GM12878 (cell line): ENCODE measurements around the gene EPB41L4B. TPM values are rescaled to one million over a fixed set of nuclear protein-coding genes. Genes with fewer than 3 reads are reported as not detected.

ENCODE experiments used
- ATAC-seq: fragments of 200-7000 bp; cut with Tn5 transposase; 3 replicates; pipeline ENCODE4 v1.9.1; 2020; ENCODE audit warnings: mild to moderate bottlenecking, moderate library complexity
- BruUV-seq: library from RNA; stranded (reverse); fragments of 400-500 nt; replicated peaks from 2 replicates; lab custom pipeline; 2021; lab: Mats Ljungman, UMichigan
- CTCF ChIA-PET: fragments of 300-600 bp; sonication (Branson Sonifier 250); formaldehyde crosslinking; extraction: SDS; loops from one replicate; lab custom pipeline; 2021; ENCODE audit warnings: inconsistent platforms; lab: Yijun Ruan, JAX
- POLR2A ChIA-PET: fragments of 350-600 bp; formaldehyde crosslinking; extraction: SDS; loops from one replicate; lab custom pipeline; 2021; ENCODE audit warnings: inconsistent platforms; lab: Charles Lee
- RAD21 ChIA-PET: fragments of 300-600 bp; sonication (Branson Sonifier 250); formaldehyde crosslinking; loops from one replicate; lab custom pipeline; 2023; ENCODE audit warnings: antibody characterized with exemption; ENCODE audit not compliant: unreplicated experiment; lab: Charles Lee
- SMC1A ChIA-PET: fragments of 300-600 bp; sonication (Branson Sonifier 250); formaldehyde crosslinking; loops from one replicate; lab custom pipeline; 2023; ENCODE audit not compliant: unreplicated experiment, uncharacterized antibody; lab: Charles Lee
- DNase-seq: peaks from one replicate; pipeline ENCODE4 v3.0.0-alpha.2; 2011; ENCODE audit warnings: low read depth, low spot score
- FAIRE-seq: peaks from 3 replicates; lab custom pipeline; 2011; peaks lifted over from hg19 to GRCh38; lab: Jason Lieb, UNC
- H2AFZ ChIP-seq: 2 replicates; pipeline ENCODE4 v1.6.0; 2011; ENCODE audit warnings: low read depth, low read length, control low read depth; ENCODE audit not compliant: control insufficient read depth
- H3K27ac ChIP-seq: 2 replicates; pipeline ENCODE4 v1.5.1; 2011; ENCODE audit warnings: control low read depth; ENCODE audit not compliant: control insufficient read depth, insufficient read depth
- H3K27me3 ChIP-seq, 2 experiments: replicated peaks in 1 of 2; 2 replicates each; pipeline versions ENCODE4 v1.6.0 to v1.6.1; 2011; ENCODE audit warnings: low read length in 1 of 2; ENCODE audit not compliant: control insufficient read depth in 2 of 2, insufficient read depth in 2 of 2
- H3K36me3 ChIP-seq, 2 experiments: 2 replicates each; pipeline ENCODE4 v1.5.1; 2011; ENCODE audit warnings: low read length in 1 of 2; ENCODE audit not compliant: control insufficient read depth in 2 of 2, insufficient read depth in 2 of 2
- H3K4me1 ChIP-seq: 2 replicates; pipeline ENCODE4 v1.6.1; 2011; ENCODE audit warnings: mild to moderate bottlenecking, low read length, moderate library complexity, mixed read lengths; ENCODE audit not compliant: control insufficient read depth, insufficient read depth
- H3K4me2 ChIP-seq: 2 replicates; pipeline ENCODE4 v1.6.0; 2011; ENCODE audit warnings: control low read depth; ENCODE audit not compliant: control insufficient read depth, insufficient read depth
- H3K4me3 ChIP-seq: fragments of 200-600 bp; sonication (generic); 2 replicates; pipeline ENCODE4 v1.5.1; 2016
- H3K79me2 ChIP-seq: 2 replicates; pipeline ENCODE4 v1.6.0; 2011; ENCODE audit warnings: low read length; ENCODE audit not compliant: control insufficient read depth, insufficient read depth
- H3K9ac ChIP-seq: 2 replicates; pipeline ENCODE4 v1.8.0; 2011; ENCODE audit warnings: low read length, control low read depth, mixed read lengths; ENCODE audit not compliant: control insufficient read depth, insufficient read depth
- H3K9me3 ChIP-seq: replicated peaks from 3 replicates; pipeline ENCODE4 v1.5.1; 2011; ENCODE audit warnings: mild to moderate bottlenecking, low read length; ENCODE audit not compliant: control insufficient read depth, insufficient read depth
- H4K20me1 ChIP-seq: 2 replicates; pipeline ENCODE4 v1.6.0; 2011; ENCODE audit not compliant: control insufficient read depth, insufficient read depth
- ASH2L ChIP-seq: fragments of 300-600, 200-600 bp; sonication (generic); IDR thresholded peaks from 2 replicates; pipeline ENCODE4 v1.6.1; 2017; ENCODE audit warnings: low read depth, mild to moderate bottlenecking, borderline replicate concordance
- BACH1 ChIP-seq: fragments of 450-650 bp; IDR thresholded peaks from 2 replicates; pipeline ENCODE4 v1.6.1; 2017; ENCODE audit warnings: mild to moderate bottlenecking, borderline replicate concordance
- CBX5 ChIP-seq: sonication (generic); IDR thresholded peaks from 2 replicates; pipeline ENCODE4 v1.6.1; 2016; ENCODE audit warnings: low read depth, moderate library complexity, mild to moderate bottlenecking, inconsistent platforms
- CHD4 ChIP-seq: fragments of 200-600 bp; sonication (generic); IDR thresholded peaks from 2 replicates; pipeline ENCODE4 v1.6.1; 2016; ENCODE audit warnings: mild to moderate bottlenecking
- CREM ChIP-seq: IDR thresholded peaks from 2 replicates; pipeline ENCODE4 v1.6.1; 2014; ENCODE audit warnings: antibody characterized with exemption, low read depth
- EED ChIP-seq: sonication (generic); IDR thresholded peaks from 2 replicates; pipeline ENCODE4 v1.6.1; 2016; ENCODE audit warnings: antibody characterized with exemption, low read depth
- EP300 ChIP-seq, 2 experiments: fragments of 150-350 bp in 1 of 2; IDR thresholded peaks; 2 replicates each; pipeline ENCODE4 v1.6.1; 2011 to 2012; ENCODE audit warnings: low read depth in 2 of 2, low read length in 2 of 2, borderline replicate concordance in 1 of 2, improper control_type of control experiment in 1 of 2, inconsistent platforms in 1 of 2; ENCODE audit not compliant: control insufficient read depth in 1 of 2
- HDAC6 ChIP-seq: fragments of 200-600 bp; sonication (generic); IDR thresholded peaks from one replicate; pipeline ENCODE4 v1.8.0; 2017; ENCODE audit warnings: antibody characterized with exemption; ENCODE audit not compliant: unreplicated experiment
- HSF1 ChIP-seq: fragments of 150-350 bp; IDR thresholded peaks from 2 replicates; pipeline ENCODE4 v1.6.1; 2014; ENCODE audit warnings: mild to moderate bottlenecking, low read depth, low read length
- IRF5 ChIP-seq: fragments of 450-650 bp; IDR thresholded peaks from 2 replicates; pipeline ENCODE4 v1.6.1; 2017; ENCODE audit warnings: borderline replicate concordance
- MEF2A ChIP-seq: IDR thresholded peaks from 2 replicates; pipeline ENCODE4 v1.6.1; 2011; ENCODE audit warnings: low read depth, mild to moderate bottlenecking, low read length, moderate library complexity; ENCODE audit not compliant: insufficient read depth
- NFXL1 ChIP-seq: fragments of 450-650 bp; IDR thresholded peaks from 2 replicates; pipeline ENCODE4 v1.6.1; 2017; ENCODE audit warnings: antibody characterized with exemption, mild to moderate bottlenecking, borderline replicate concordance
- YY1 ChIP-seq: IDR thresholded peaks from 2 replicates; pipeline ENCODE4 v1.6.1; 2011; ENCODE audit warnings: low read depth, mild to moderate bottlenecking, low read length
- ZNF207 ChIP-seq: fragments of 450-650 bp; IDR thresholded peaks from 2 replicates; pipeline ENCODE4 v1.6.1; 2014; ENCODE audit warnings: antibody characterized with exemption, mild to moderate bottlenecking, borderline replicate concordance
- WGBS: methylation state at CpG from one replicate; pipeline ENCODE4 v1.1.6; 2016; ENCODE audit warnings: low lambda C conversion rate; ENCODE audit not compliant: insufficient replicate concordance, insufficient coverage; ENCODE audit errors: missing lambda C conversion rate; 5-methylcytosine and 5-hydroxymethylcytosine counted together
- in situ Hi-C: fragments of 300-500 bp; cut with MboI; formaldehyde crosslinking; loops from 9 replicates; pipeline ENCODE4 v1.14.3; 2018; ENCODE audit warnings: mixed read lengths
- intact Hi-C: fragments of 100-400 bp; cut with micrococcal nuclease; formaldehyde crosslinking; loops from one replicate; pipeline ENCODE4 v1.14.2; 2022; ENCODE audit not compliant: unreplicated experiment
- polyA plus RNA-seq, 11 experiments: library from polyadenylated mRNA; depleted of rRNA in 4 of 11; unstranded in 6 of 11; stranded (reverse) in 5 of 11; fragments of >200 nt; fragmentation: Nextera tagmentation in 4 of 11; fragmentation: Illumina TruSeq in 1 of 11; extraction: Ambion mirVana in 4 of 11; extraction: Trizol in 1 of 11; gene quantifications; 1 replicate in 1 of 11; 2 replicates in 10 of 11; pipeline versions ENCODE4 v1.2.1 to v1.2.3, GENCODE V29; 2011 to 2016; ENCODE audit warnings: inconsistent platforms in 2 of 11, missing spikeins in 2 of 11, low read depth in 1 of 11
- total RNA-seq, 4 experiments: library from RNA; depleted of rRNA in 3 of 4; stranded (reverse); fragments of >200 nt in 3 of 4; fragmentation: Illumina TruSeq in 1 of 4; extraction: Trizol in 1 of 4; gene quantifications; 2 replicates each; pipeline versions ENCODE4 v1.2.1 to v1.2.3, GENCODE V29; 2013 to 2021
- TF ChIP-seq, protein P1 (sequence below): IDR thresholded peaks from 2 replicates; pipeline ENCODE4 v1.6.1; 2011; ENCODE audit warnings: mild to moderate bottlenecking, low read depth, low read length, moderate library complexity; ENCODE audit not compliant: insufficient replicate concordance
- TF ChIP-seq, protein P2 (sequence below): fragments of 450-650 bp; IDR thresholded peaks from 2 replicates; pipeline ENCODE4 v1.6.1; 2016; ENCODE audit warnings: mild to moderate bottlenecking

Gene EPB41L4B
- total and polyA plus RNA-seq, 10 of the 15 experiments (the other 5 are each of a cell fraction or from before 2014, with no cell fraction given), result 0.04 to 0.75 (median 0.13) TPM; not detected in 1

- no TSS peak for BruUV-seq
- DNase-seq, result no peak
- no peaks in the 10 kb centered on the region; the same call in 1 of the 2 replicates for H4K20me1 ChIP-seq
- no peaks in the 10 kb centered on the region for H3K4me1 ChIP-seq
- H3K4me3 ChIP-seq, result no peak overlapping the region
- POLR2A ChIA-PET, result no interaction called here
- intact Hi-C loops (no loop called here), in situ Hi-C loops (no loop called here)
- WGBS, result 48% methylated on average over 6 of the region's 6 CpGs
- H2AFZ ChIP-seq, result no peak overlapping the region
- ATAC-seq, result no peak
- H3K27me3 ChIP-seq, result peaks cover 1 to 3% of the 10 kb centered on the region in 2 experiments; a peak in 2 of 4 replicates
- H3K9ac ChIP-seq, result no peak overlapping the region
- H3K79me2 ChIP-seq, result no peaks in the 10 kb centered on the region
- no peaks in the 10 kb centered on the region for H3K9me3 ChIP-seq
- H3K27ac ChIP-seq, result no peak overlapping the region
- no peaks in the 10 kb centered on the region for H3K36me3 ChIP-seq
- SMC1A ChIA-PET, result no interaction called here
- FAIRE-seq, result no peak
- TF ChIP-seq CBX5 (no peak), CHD4 (no peak), ZNF207 (no peak), NFXL1 (no peak), IRF5 (no peak), ASH2L (no peak), HSF1 (no peak), YY1 (no peak), EP300 (IDR thresholded peaks at IDR 0.05; ENCODE audit: borderline replicate concordance in 1 of 2, control insufficient read depth in 1 of 2, low read depth in 2 of 2, low read length in 2 of 2) (no peak), EED (no peak), BACH1 (no peak), HDAC6 (no peak), CREM (no peak), MEF2A (no peak)
- TF ChIP-seq, protein P1, sequence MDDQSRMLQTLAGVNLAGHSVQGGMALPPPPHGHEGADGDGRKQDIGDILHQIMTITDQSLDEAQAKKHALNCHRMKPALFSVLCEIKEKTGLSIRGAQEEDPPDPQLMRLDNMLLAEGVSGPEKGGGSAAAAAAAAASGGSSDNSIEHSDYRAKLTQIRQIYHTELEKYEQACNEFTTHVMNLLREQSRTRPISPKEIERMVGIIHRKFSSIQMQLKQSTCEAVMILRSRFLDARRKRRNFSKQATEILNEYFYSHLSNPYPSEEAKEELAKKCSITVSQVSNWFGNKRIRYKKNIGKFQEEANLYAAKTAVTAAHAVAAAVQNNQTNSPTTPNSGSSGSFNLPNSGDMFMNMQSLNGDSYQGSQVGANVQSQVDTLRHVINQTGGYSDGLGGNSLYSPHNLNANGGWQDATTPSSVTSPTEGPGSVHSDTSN, result no peak
- TF ChIP-seq, protein P2, sequence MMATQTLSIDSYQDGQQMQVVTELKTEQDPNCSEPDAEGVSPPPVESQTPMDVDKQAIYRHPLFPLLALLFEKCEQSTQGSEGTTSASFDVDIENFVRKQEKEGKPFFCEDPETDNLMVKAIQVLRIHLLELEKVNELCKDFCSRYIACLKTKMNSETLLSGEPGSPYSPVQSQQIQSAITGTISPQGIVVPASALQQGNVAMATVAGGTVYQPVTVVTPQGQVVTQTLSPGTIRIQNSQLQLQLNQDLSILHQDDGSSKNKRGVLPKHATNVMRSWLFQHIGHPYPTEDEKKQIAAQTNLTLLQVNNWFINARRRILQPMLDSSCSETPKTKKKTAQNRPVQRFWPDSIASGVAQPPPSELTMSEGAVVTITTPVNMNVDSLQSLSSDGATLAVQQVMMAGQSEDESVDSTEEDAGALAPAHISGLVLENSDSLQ, result no peak
- CTCF ChIA-PET, result interaction anchor here (0.6 kb wide), 1 partner anchor 210 kb away, joined by 3 read pairs; no protein-coding TSS in a partner anchor
- no peak overlapping the region for H3K4me2 ChIP-seq
- RAD21 ChIA-PET, result no interaction called here
Observed at GRCh38 chr9:109309282-109309681, 11.6 kb downstream of the EPB41L4B start.
